B cell (primary cell): ENCODE data around the gene C19orf73. TPM values are rescaled to one million over a fixed set of nuclear protein-coding genes. Genes with fewer than 3 reads are reported as not detected.

Experiments used
- ATAC-seq: fragments of 200-7000 bp; cut with Tn5 transposase; one replicate; pipeline ENCODE4 v1.10.0; 2021; ENCODE audit warnings: low read depth, mild to moderate bottlenecking, moderate number of reproducible peaks, moderate library complexity
- CTCF ChIA-PET: fragments of 350-600 bp; sonication (Branson Sonifier 250); formaldehyde crosslinking; loops from one replicate; lab custom pipeline; 2021; ENCODE audit warnings: antibody characterized with exemption, inconsistent platforms; lab: Charles Lee
- POLR2A ChIA-PET: fragments of 350-600 bp; sonication (Branson Sonifier 250); formaldehyde crosslinking; loops from one replicate; lab custom pipeline; 2021; ENCODE audit warnings: antibody characterized with exemption; lab: Charles Lee
- DNase-seq: peaks from one replicate; pipeline ENCODE4 v3.0.0; 2013
- H2AFZ ChIP-seq: 2 replicates; pipeline ENCODE4 v1.6.1; 2012; ENCODE audit warnings: mild to moderate bottlenecking, low read depth, low read length; ENCODE audit not compliant: insufficient read depth, poor library complexity, severe bottlenecking
- H3K27ac ChIP-seq, 2 donors: 1 replicate in 1 of 2; 2 replicates in 1 of 2; pipeline ENCODE4 v1.5.1; 2012 to 2013; ENCODE audit warnings: low read length in 2 of 2, mild to moderate bottlenecking in 2 of 2, moderate library complexity in 1 of 2
- H3K27me3 ChIP-seq, 4 experiments: fragments of 200-600 bp in 1 of 4; sonication (generic) in 1 of 4; replicated peaks in 1 of 4; 1 replicate in 2 of 4; 2 replicates in 2 of 4; pipeline versions ENCODE4 v1.6.1 to v1.7.0; 2013 to 2016; ENCODE audit warnings: low read length in 3 of 4, mild to moderate bottlenecking in 2 of 4, mixed read lengths in 1 of 4, moderate library complexity in 1 of 4; ENCODE audit not compliant: insufficient read depth in 4 of 4, control insufficient read depth in 3 of 4; ENCODE audit errors: control extremely low read depth in 1 of 4
- H3K36me3 ChIP-seq, 2 experiments: replicated peaks in 1 of 2; 1 replicate in 1 of 2; 2 replicates in 1 of 2; pipeline versions ENCODE4 v1.6.1 to v1.7.1; 2013; ENCODE audit warnings: low read length in 1 of 2; ENCODE audit not compliant: insufficient read depth in 2 of 2, control insufficient read depth in 1 of 2; ENCODE audit errors: control extremely low read depth in 1 of 2, extremely low read depth in 1 of 2
- H3K4me1 ChIP-seq, 2 donors: fragments of 200-600 bp in 1 of 2; sonication (generic) in 1 of 2; 1 replicate in 1 of 2; 2 replicates in 1 of 2; pipeline versions ENCODE4 v1.5.1 to v1.6.1; 2013 to 2017; ENCODE audit warnings: low read length in 2 of 2; ENCODE audit not compliant: control insufficient read depth in 2 of 2, insufficient read depth in 2 of 2
- H3K4me2 ChIP-seq: replicated peaks from 2 replicates; pipeline ENCODE3; 2012; ENCODE audit warnings: mild to moderate bottlenecking, low read depth, low read length; ENCODE audit not compliant: poor library complexity, severe bottlenecking
- H3K4me3 ChIP-seq, 5 experiments: fragments of 200-600 bp in 1 of 5; sonication (generic) in 1 of 5; 1 replicate in 3 of 5; 2 replicates in 2 of 5; pipeline versions ENCODE4 v1.5.1 to v1.7.0; 2011 to 2016; ENCODE audit warnings: low read length in 4 of 5, mild to moderate bottlenecking in 4 of 5, low read depth in 2 of 5, control low read depth in 1 of 5, moderate library complexity in 1 of 5; ENCODE audit not compliant: insufficient read depth in 1 of 5; ENCODE audit errors: control extremely low read depth in 1 of 5, extremely low read depth in 1 of 5
- H3K79me2 ChIP-seq: fragments of 200-600 bp; sonication (generic); one replicate; pipeline ENCODE4 v1.6.0; 2016; ENCODE audit warnings: low read length; ENCODE audit not compliant: control insufficient read depth, insufficient read depth
- H3K9ac ChIP-seq: fragments of 200-600 bp; sonication (generic); 2 replicates; pipeline ENCODE4 v1.6.1; 2017; ENCODE audit warnings: mild to moderate bottlenecking, low read length, moderate library complexity
- H3K9me3 ChIP-seq, 3 donors: one replicate each; pipeline versions ENCODE4 v1.6.1 to v1.7.1; 2013; ENCODE audit warnings: low read length in 2 of 3; ENCODE audit not compliant: control insufficient read depth in 2 of 3, insufficient read depth in 1 of 3; ENCODE audit errors: control extremely low read depth in 1 of 3
- H4K20me1 ChIP-seq: 2 replicates; pipeline ENCODE4 v1.6.0; 2012; ENCODE audit warnings: mild to moderate bottlenecking, low read length; ENCODE audit not compliant: insufficient read depth, control insufficient read depth, poor library complexity, severe bottlenecking
- H3K27ac Mint-ChIP-seq: one replicate; pipeline ENCODE4 v1.8.0; 2021; ENCODE audit warnings: mixed read lengths
- H3K27me3 Mint-ChIP-seq: one replicate; pipeline ENCODE4 v1.8.0; 2021; ENCODE audit warnings: mixed read lengths
- H3K4me1 Mint-ChIP-seq: one replicate; pipeline ENCODE4 v1.8.0; 2021; ENCODE audit warnings: mixed read lengths
- H3K4me3 Mint-ChIP-seq: one replicate; pipeline ENCODE4 v1.8.0; 2021; ENCODE audit warnings: mixed read lengths
- H3K9me3 Mint-ChIP-seq: one replicate; pipeline ENCODE4 v1.8.0; 2022; ENCODE audit warnings: mixed read lengths; ENCODE audit not compliant: insufficient read depth
- CTCF ChIP-seq: fragments of 200-600 bp; IDR thresholded peaks from one replicate; pipeline ENCODE4 v1.8.0; 2022; ENCODE audit warnings: antibody characterized with exemption, mild to moderate bottlenecking
- EZH2 ChIP-seq: IDR thresholded peaks from 2 replicates; pipeline ENCODE4 v1.6.1; 2012; ENCODE audit warnings: borderline replicate concordance, low read depth, mild to moderate bottlenecking, moderate library complexity, low read length; ENCODE audit not compliant: insufficient read depth, poor library complexity, severe bottlenecking
- WGBS: methylation state at CpG from one replicate; pipeline ENCODE4 v1.1.5; 2013; ENCODE audit warnings: missing lambda C conversion rate; ENCODE audit not compliant: insufficient coverage; 5-methylcytosine and 5-hydroxymethylcytosine counted together
- intact Hi-C: fragments of 100-400 bp; cut with micrococcal nuclease; formaldehyde crosslinking; loops from one replicate; pipeline ENCODE4 v1.10.0; 2022
- polyA plus RNA-seq: library from polyadenylated mRNA; depleted of rRNA; stranded (reverse); fragments of >200 nt; gene quantifications from 2 replicates; pipeline ENCODE4 v1.2.3, GENCODE V29; 2012
- total RNA-seq, 2 donors: library from RNA; stranded (reverse); fragments of 120-200 nt in 1 of 2; gene quantifications; 1 replicate in 1 of 2; 2 replicates in 1 of 2; pipeline versions ENCODE4 v1.2.3 to v1.2.4, GENCODE V29; 2013 to 2022

The C19orf73 gene
- total and polyA plus RNA-seq, 2 donors (not counting 1 experiment from before 2014, with no cell fraction given) = 3.9 to 8.2 TPM

DNA sequence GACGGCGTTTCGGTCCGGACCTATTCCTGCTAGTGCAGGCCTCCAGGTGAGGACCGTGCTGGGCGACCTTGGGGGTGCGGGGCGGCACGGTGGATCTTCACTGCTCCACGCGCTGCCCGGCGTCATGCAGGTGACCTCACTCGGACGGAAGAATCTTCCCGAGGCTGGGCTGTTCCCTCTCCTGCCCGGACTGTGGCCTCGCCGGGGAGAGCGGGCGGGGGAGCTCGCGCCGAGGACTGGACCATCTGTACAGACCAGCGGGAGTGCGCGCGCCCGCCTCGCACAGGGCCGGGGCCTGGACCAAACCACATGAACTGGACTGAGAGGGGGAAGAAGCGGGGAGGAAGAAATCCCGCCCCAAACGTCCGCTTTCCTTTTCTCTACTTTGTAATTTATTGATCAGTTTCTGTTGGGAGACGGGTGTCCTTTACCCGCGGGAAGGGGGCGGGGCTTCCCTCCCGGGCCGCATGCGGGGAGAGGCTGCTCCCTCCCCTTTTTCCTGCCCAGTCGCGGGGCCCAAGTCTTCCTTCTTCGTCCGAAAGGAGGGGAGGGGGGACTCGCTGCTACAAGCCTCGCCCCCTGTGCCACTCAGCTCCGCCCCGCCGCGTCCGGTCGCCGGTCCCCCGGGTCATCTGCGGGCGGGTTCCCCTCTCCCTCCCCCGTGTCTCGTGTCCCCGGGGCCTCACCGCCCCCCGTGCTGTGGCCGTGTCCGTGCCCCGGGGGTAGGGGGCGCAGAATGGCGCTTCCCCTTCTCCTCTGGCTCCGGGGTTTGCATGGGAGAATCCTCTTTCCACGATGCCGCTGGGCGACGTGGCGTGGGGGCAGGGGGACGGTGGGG lies 31.4 kb upstream of the C19orf73 start:
- peak overlapping the region; percentile 78 for H3K9ac ChIP-seq

More for the DNA sequence above, 31.4 kb upstream of the C19orf73 start:
- intact Hi-C loops = no loop called here
- peak; percentile 65 for DNase-seq
- Mint-ChIP-seq H3K9me3 (no peaks in the 10 kb centered on the region), H3K4me1 (peaks cover 42% of the 10 kb centered on the region), H3K4me3 (peak overlapping the region; percentile 89), H3K27ac (peak overlapping the region; percentile 37), H3K27me3 (peaks cover 64% of the 10 kb centered on the region)
- ChIA-PET POLR2A (interaction anchor here (1.0 to 1.1 kb wide), 2 partner anchors 131 to 254 kb away, joined by 3 to 5 read pairs; no protein-coding TSS in a partner anchor), CTCF (interaction anchor here (1.3 to 1.4 kb wide), 2 partner anchors 36 to 44 kb away, joined by 3 to 4 read pairs; partner anchors contain the start of gene LIN7B)
- peaks cover 0 to 77% (median 37%) of the 10 kb centered on the region in 4 experiments for H3K27me3 ChIP-seq
- peak overlapping the region; percentile 74 for H2AFZ ChIP-seq
- WGBS = 3% methylated on average over 43 of the region's 75 CpGs
- H3K4me3 ChIP-seq = peak overlapping the region in 4 of 5 experiments; percentile 57 to 76 (median 61)
- peaks cover 0 to 67% (median 7%) of the 10 kb centered on the region in 3 donors for H3K9me3 ChIP-seq
- H3K4me2 ChIP-seq = peak overlapping the region; percentile 97
- H3K79me2 ChIP-seq = no peaks in the 10 kb centered on the region
- H3K4me1 ChIP-seq = peaks cover 44 to 48% of the 10 kb centered on the region in 2 donors
- H3K36me3 ChIP-seq = no peaks in the 10 kb centered on the region
- H3K27ac ChIP-seq = no peak overlapping the region
- no peaks in the 10 kb centered on the region for H4K20me1 ChIP-seq
- TF ChIP-seq EZH2 = no peak
- TF ChIP-seq CTCF = no peak
- peak; percentile 48 for ATAC-seq
